Posterior cingulate gyrus (tissue), 11 donors: ENCODE results near the gene C1orf159.
"Not testable (repeated sequence)": the region's sequence is repeated elsewhere in the genome, so short reads cannot be mapped to it uniquely, and the experiment has no call there.

Experiments
- DNase-seq, 10 donors: peaks; one replicate each; pipeline versions ENCODE4 v3.0.0 to v3.0.0-alpha.2; 2020 to 2021; ENCODE audit warnings: mixed read lengths in 3 of 10
- intact Hi-C: fragments of 100-400 bp; cut with DNase I; formaldehyde crosslinking; loops from one replicate; pipeline ENCODE4 v1.15.1; 2023

Gene C1orf159

GRCh38 chr1:1072849-1073742, 42.8 kb downstream of the C1orf159 start:
- DNase-seq: peak in 1 of 10 donors; percentile 81
- intact Hi-C loops: no loop called here

DNA sequence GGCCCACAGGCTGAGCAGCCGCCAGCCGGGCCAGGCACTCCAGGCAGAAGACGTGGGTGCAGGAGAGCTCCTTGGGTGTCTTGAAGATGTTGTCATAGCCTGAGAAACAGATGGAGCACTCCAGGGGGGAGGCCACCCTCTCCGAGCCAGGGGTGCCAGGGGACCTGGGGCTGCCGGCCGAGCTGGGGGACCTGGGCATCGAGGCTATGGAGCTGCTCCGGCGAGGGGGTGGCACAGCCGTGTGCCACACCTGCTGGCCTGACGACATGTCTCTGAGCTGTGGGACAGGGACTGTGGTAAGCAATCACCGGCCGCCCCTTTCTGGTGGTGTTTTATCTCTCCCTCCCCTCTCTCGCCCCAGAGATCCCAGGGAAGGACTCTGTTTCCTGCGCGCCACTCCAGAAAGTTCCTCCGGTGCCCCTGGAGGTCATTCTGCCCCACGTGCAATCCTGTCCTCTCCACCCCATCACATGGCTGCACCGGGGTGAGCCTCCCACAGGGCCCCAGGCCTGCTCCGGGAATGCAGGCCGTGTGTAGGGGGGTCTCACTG, 43.5 kb downstream of the C1orf159 start:
- intact Hi-C loops: no loop called here
- no peak for DNase-seq

DNA sequence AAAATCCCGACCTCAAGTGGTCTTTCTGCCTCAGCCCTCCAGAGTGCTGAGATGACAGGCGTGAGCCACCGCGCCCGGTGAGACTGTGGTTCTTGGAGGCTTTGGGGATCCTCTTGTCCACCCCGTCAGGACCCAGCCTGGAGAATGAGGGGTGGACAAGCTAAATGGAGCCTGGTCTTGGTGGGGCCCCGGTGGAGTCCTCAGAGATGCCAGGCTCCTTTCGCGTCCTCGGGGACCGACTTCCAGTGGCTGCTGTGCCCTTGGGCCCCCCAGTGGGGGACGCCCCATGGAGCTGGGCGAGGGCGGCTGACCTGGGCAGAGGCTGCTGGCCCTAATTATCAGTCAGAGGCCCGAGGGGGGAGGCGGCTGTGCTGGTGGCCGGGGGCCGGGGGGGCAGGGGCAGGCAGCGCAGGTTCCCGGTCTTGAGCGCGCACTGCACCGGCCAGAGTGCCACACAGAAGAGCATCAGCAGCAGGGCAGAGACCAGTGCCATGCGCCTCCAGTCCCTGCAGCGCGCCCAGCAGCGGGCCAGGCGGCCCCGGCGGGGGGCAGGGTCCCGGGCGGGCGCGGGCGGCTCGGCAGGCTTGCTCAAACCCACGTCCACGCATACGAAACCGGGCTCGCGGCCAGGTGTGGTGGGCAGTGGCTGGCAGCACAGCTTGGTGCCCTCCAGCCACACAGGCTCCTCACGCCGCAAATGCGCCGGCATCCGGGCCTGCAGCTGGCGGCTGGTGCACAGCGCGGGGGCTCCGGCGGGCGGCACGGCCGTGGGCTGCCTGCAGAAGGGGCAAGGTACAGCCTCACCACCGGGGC, 44.2 kb downstream of the C1orf159 start:
- intact Hi-C loops: no loop called here
- DNase-seq: peak in 2 of 10 donors; percentile 84 to 90

- no peak for DNase-seq
- intact Hi-C loops: no loop called here
Observed at GRCh38 chr1:1069711-1070676, 45.9 kb downstream of the C1orf159 start.

DNA sequence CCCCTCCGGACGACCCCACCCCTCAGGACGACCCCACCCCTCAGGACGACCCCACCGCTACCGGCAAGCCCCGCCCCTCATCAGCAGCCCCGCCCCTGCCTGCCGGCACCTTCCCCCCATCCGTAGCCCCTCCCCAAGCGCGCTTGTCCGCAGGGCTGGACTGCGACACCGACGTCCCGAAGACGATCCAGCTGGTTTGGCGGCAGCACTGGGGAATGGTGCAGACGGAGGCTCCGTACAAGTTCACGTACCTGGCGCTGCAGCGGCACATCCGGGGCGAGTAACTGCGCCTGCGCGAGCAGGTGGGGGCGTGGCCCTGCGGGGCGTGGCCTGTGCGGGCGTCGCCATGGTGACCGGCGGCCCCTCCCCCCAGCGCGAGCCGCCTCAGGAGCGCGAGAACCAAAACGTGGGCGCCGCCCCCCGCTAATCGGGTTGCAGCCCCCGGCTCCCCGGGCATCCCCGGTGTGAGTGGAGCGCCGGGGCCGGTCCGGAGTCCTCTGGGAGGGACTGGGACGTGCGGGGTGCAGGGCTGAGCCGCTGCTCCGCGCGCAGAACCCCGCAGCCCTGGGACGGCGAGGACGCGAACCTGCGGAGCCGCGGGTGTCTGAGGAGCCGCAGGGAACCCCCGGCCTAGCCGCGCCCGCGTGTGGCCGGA, 46.7 kb downstream of the C1orf159 start:
- intact Hi-C loops: no loop called here
- peak; percentile 37 to 96 (median 72) for DNase-seq

DNA sequence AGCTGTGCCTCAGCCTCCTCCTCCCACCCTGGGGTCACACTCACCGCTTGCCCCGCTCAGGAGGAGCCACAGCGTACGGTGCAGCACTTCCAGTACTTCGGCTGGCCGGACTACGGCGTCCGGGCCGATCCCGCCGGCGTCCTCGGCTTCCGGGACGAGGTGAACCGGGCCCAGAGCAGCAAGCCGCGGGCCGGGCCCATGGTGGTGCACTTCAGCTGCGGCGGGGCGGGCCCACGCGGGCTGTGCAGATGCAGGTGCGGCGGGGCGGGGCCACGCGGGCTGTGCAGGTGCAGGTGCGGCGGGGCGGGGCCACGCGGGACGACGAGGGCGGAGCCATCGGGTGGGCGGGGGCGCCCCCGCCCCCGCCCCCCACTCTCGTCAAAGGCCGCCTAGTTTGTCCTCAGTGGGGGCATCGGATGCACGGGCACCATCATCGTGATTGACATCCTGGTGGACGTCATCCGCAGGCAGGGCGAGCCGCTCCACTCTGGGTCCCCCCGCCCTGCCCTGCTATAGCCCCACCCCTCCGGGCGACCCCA, 47.3 kb downstream of the C1orf159 start:
- intact Hi-C loops: no loop called here

GRCh38 chr1:1067860-1068516, 47.9 kb downstream of the C1orf159 start:
- intact Hi-C loops: no loop called here
- DNase-seq: no peak

More for the DNA sequence above, 47.3 kb downstream of the C1orf159 start:
- no peak for DNase-seq

DNA sequence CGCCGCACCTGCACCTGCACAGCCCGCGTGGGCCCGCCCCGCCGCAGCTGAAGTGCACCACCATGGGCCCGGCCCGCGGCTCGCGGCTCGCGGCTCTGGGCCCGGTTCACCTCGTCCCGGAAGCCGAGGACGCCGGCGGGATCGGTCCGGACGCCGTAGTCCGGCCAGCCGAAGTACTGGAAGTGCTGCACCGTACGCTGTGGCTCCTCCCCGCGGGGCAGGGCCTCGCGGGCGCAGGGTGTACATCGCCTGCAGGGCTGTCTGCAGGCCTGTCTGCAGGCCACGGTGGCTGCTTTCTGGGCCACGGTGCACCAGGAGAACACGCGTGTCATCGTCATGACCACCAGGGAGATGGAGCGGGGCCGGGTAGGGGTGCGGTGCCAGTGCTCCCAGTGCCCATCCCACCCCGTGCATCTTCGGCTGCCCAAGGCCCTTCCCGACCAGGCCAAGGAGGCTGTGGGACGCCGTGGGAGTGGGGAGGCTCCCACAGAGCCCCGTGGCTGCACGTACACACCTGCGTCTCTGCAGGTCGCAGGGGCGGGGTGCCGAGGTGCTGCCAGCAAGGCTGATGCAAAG, 48.5 kb downstream of the C1orf159 start:
- intact Hi-C loops: no loop called here
- DNase-seq: no peak

DNA sequence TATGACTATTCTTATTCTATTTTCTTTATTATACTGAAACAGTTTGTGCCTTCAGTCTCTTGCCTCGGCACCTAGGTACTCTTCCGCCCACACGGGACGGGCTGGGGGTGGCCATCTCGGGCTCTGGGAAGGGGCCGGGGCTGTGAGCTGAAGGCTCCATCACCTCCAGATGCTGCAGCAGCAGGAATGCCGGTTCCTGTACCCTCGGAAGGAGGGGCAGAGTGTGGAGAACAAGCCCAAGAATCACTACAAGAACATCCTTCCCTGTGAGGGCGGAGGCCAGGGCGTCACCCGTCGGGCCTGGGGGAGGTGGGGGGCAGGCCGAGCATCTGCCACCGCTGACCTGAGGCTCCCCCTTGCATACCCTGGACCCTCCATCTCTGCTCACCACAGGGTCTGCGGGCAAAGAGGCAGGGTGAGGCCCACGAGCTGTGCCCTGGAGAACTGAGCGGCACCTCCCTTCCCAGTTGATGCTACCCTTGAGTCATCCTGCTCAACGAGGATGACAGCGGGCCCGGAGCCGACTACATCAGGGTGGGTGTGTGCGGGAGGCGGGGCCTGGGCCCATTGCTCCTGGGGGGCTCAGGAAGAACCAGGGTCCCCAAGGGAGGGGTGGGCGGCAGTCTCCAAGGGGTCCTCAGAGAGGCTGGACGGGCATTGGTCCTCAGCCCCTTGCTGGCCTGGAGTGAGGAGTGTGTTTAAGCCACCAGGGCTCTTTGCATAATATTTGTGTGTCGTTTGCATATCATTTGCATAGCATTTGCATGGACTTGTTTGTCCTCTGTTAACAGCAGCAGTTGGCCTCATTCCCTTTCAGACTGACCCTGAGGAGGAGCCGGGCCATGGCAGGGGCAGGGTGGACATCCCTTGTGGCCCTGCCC, 49.2 kb downstream of the C1orf159 start:
- DNase-seq: no peak
- intact Hi-C loops: no loop called here

DNA sequence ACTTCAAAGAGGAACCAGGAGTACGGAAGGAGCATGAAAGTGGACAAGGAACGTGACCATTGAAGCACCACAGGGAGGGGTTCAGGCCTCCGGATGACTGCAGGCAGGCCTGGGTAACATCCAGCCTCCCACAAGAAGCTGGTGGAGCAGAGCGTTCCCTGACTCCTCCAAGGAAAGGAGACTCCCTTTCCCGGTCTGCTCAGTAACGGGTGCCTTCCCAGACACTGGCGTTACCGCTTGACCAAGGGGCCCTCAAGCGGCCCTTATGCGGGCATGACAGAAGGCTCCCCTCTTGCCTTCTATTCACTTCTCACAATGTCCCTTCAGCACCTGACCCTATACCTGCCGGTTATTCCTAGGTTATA, 50.0 kb downstream of the C1orf159 start:
- intact Hi-C loops, DNase-seq: not testable (repeated sequence)

DNA sequence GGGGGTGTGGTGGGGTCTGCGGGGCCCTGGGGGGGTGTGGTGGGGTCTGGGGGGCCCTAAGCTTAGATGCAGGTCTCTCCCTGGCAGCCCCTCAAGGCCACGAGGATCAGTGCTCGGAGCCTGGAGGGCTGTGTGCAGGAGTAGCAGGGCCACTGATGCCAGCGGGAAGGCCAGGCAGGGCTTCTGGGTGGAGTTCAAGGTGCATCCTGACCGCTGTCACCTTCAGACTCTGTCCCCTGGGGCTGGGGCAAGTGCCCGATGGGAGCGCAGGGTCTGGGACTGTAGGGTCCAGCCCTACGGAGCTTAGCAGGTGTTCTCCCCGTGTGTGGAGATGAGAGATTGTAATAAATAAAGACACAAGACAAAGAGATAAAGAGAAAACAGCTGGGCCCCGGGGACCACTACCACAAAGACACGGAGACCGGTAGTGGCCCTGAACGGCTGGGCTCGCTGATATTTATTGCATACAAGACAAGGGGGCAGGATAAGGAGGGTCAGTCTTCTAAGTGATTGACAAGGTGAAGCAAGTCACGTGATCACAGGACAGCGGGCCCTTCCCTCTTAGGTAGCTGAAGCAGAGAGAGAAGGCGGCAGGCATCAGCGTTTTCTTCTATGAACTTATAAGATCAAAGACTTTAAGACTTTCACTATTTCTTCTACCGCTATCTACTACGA, 50.5 kb downstream of the C1orf159 start:
- no peak for DNase-seq
- intact Hi-C loops: no loop called here

- intact Hi-C loops: loop anchor here (2.0 kb wide), 1 partner anchor 79 kb away; no protein-coding TSS in a partner anchor
- DNase-seq: peak in 5 of 10 donors; percentile 41 to 92 (median 52)
Observed at GRCh38 chr1:1063945-1064831, 51.7 kb downstream of the C1orf159 start.

GRCh38 chr1:1063261-1063944, 52.5 kb downstream of the C1orf159 start:
- DNase-seq: no peak
- intact Hi-C loops: loop anchor here (2.0 kb wide), 1 partner anchor 79 kb away; no protein-coding TSS in a partner anchor

- no peak for DNase-seq
- intact Hi-C loops: loop anchor here (2.0 kb wide), 1 partner anchor 78 kb away; no protein-coding TSS in a partner anchor
Observed at GRCh38 chr1:1062348-1063163, 53.3 kb downstream of the C1orf159 start.
